SK-N-SH (cell line): ENCODE results near the gene LRMDA. TPM values are rescaled to one million over a fixed set of nuclear protein-coding genes. Genes with fewer than 3 reads are reported as not detected.

ENCODE experiments used
- CTCF ChIA-PET: fragments of 300-600, 350-600 bp; formaldehyde crosslinking; extraction: SDS; loops from one replicate; lab custom pipeline; 2021; lab: Yijun Ruan, JAX
- POLR2A ChIA-PET: fragments of 350-600 bp; sonication (Branson Sonifier 250); formaldehyde crosslinking; extraction: SDS; loops from one replicate; lab custom pipeline; 2020; ENCODE audit warnings: antibody characterized with exemption, inconsistent platforms; lab: Yijun Ruan, JAX
- DNase-seq: peaks from one replicate; pipeline ENCODE4 v3.0.0; 2012
- H2AFZ ChIP-seq: fragments of 200-600 bp; sonication (generic); 2 replicates; pipeline ENCODE4 v1.8.1; 2016; ENCODE audit warnings: antibody characterized with exemption, mild to moderate bottlenecking, low read depth
- H3F3A ChIP-seq: fragments of 200-600 bp; sonication (generic); replicated peaks from 2 replicates; pipeline ENCODE3; 2016; ENCODE audit warnings: antibody characterized with exemption, mild to moderate bottlenecking; ENCODE audit not compliant: insufficient read depth
- H3K27ac ChIP-seq, 2 experiments: fragments of 200-500 bp in 1 of 2; fragments of 200-600 bp in 1 of 2; sonication (Bioruptor generic) in 1 of 2; sonication (generic), shearing (Covaris generic) in 1 of 2; 2 replicates each; pipeline versions ENCODE4 v1.5.1 to v1.6.1; 2014 to 2016; ENCODE audit warnings: low read depth in 2 of 2, inconsistent platforms in 1 of 2, low read length in 1 of 2, mild to moderate bottlenecking in 1 of 2, mixed read lengths in 1 of 2
- H3K27me3 ChIP-seq: fragments of 200-600 bp; sonication (generic), shearing (Covaris generic); 2 replicates; pipeline ENCODE4 v1.6.1; 2016; ENCODE audit warnings: mixed run types; ENCODE audit not compliant: insufficient read depth
- H3K36me3 ChIP-seq, 2 experiments: fragments of 200-500 bp in 1 of 2; fragments of 200-600 bp in 1 of 2; sonication (Bioruptor generic) in 1 of 2; sonication (generic) in 1 of 2; replicated peaks in 1 of 2; 2 replicates each; pipeline versions ENCODE3 to v1.5.1; 2014 to 2016; ENCODE audit warnings: low read length in 1 of 2, mild to moderate bottlenecking in 1 of 2; ENCODE audit not compliant: insufficient read depth in 2 of 2, control insufficient read depth in 1 of 2
- H3K4me1 ChIP-seq, 2 experiments: fragments of 200-500 bp in 1 of 2; fragments of 200-600 bp in 1 of 2; sonication (Bioruptor generic) in 1 of 2; sonication (generic), shearing (Covaris generic) in 1 of 2; 2 replicates each; pipeline versions ENCODE4 v1.5.1 to v1.6.1; 2014 to 2016; ENCODE audit warnings: low read depth in 1 of 2, low read length in 1 of 2, mixed run types in 1 of 2; ENCODE audit not compliant: insufficient read depth in 2 of 2, control insufficient read depth in 1 of 2
- H3K4me2 ChIP-seq: fragments of 200-600 bp; sonication (generic), shearing (Covaris generic); 2 replicates; pipeline ENCODE4 v1.6.1; 2017; ENCODE audit warnings: mixed run types
- H3K4me3 ChIP-seq, 2 experiments: fragments of 200-500 bp in 1 of 2; fragments of 200-600 bp in 1 of 2; sonication (Bioruptor generic) in 1 of 2; sonication (generic), shearing (Covaris generic) in 1 of 2; 2 replicates each; pipeline versions ENCODE4 v1.5.1 to v1.8.1; 2014 to 2016; ENCODE audit warnings: low read depth in 2 of 2, inconsistent platforms in 1 of 2, low read length in 1 of 2, mild to moderate bottlenecking in 1 of 2, mixed read lengths in 1 of 2, moderate library complexity in 1 of 2
- H3K79me2 ChIP-seq: fragments of 200-600 bp; sonication (generic); 2 replicates; pipeline ENCODE4 v1.8.1; 2017; ENCODE audit warnings: mild to moderate bottlenecking; ENCODE audit not compliant: insufficient read depth
- H3K9ac ChIP-seq: fragments of 200-600 bp; sonication (generic); 2 replicates; pipeline ENCODE4 v1.6.1; 2017; ENCODE audit warnings: mixed run types
- H3K9me2 ChIP-seq: fragments of 200-600 bp; sonication (generic); 2 replicates; pipeline ENCODE4 v1.6.1; 2017; ENCODE audit warnings: mixed run types
- H3K9me3 ChIP-seq: fragments of 200-600 bp; sonication (generic); 2 replicates; pipeline ENCODE4 v1.6.1; 2017; ENCODE audit warnings: mixed run types, mild to moderate bottlenecking, moderate library complexity
- H4K20me1 ChIP-seq: fragments of 200-600 bp; sonication (generic); 2 replicates; pipeline ENCODE4 v1.6.1; 2017; ENCODE audit warnings: mild to moderate bottlenecking, mixed run types; ENCODE audit not compliant: insufficient read depth
- CHD2 ChIP-seq: fragments of 150-350 bp; IDR thresholded peaks from 2 replicates; pipeline ENCODE4 v1.6.1; 2018; ENCODE audit warnings: low read length; ENCODE audit not compliant: partially characterized antibody
- ELF1 ChIP-seq: IDR thresholded peaks from 2 replicates; pipeline ENCODE4 v1.4.0; 2012
- GABPA ChIP-seq: IDR thresholded peaks from 2 replicates; pipeline ENCODE4 v1.4.0; 2012; ENCODE audit warnings: low read depth, mild to moderate bottlenecking
- MXI1 ChIP-seq: IDR thresholded peaks from 2 replicates; pipeline ENCODE4 v1.6.1; 2012; ENCODE audit warnings: mild to moderate bottlenecking, low read depth, low read length, improper control_type of control experiment
- NRF1 ChIP-seq: IDR thresholded peaks from 2 replicates; pipeline ENCODE4 v1.6.1; 2012; ENCODE audit warnings: low read depth, mild to moderate bottlenecking, low read length
- RCOR1 ChIP-seq: fragments of 150-350 bp; IDR thresholded peaks from 2 replicates; pipeline ENCODE4 v1.6.1; 2017; ENCODE audit warnings: antibody characterized with exemption, low read length
- TAF1 ChIP-seq: IDR thresholded peaks from 2 replicates; pipeline ENCODE4 v1.6.1; 2012; ENCODE audit warnings: low read depth, mild to moderate bottlenecking, low read length, moderate library complexity, borderline replicate concordance
- TCF12 ChIP-seq: IDR thresholded peaks from 2 replicates; pipeline ENCODE4 v1.4.0; 2012
- TEAD4 ChIP-seq: IDR thresholded peaks from 2 replicates; pipeline ENCODE4 v1.4.0; 2012; ENCODE audit warnings: mild to moderate bottlenecking, borderline replicate concordance; ENCODE audit not compliant: insufficient read depth
- USF2 ChIP-seq: fragments of 150-350 bp; IDR thresholded peaks from 2 replicates; pipeline ENCODE4 v1.6.1; 2017; ENCODE audit warnings: antibody characterized with exemption, low read length, low read depth, borderline replicate concordance
- WGBS: methylation state at CpG from one replicate; pipeline ENCODE4 v1.1.6; 2017; ENCODE audit warnings: low lambda C conversion rate; 5-methylcytosine and 5-hydroxymethylcytosine counted together
- polyA plus RNA-seq, 3 experiments: library from polyadenylated mRNA; depleted of rRNA; stranded (reverse); fragments of >200 nt; gene quantifications; 2 replicates each; pipeline ENCODE4 v1.2.3, GENCODE V29; 2012
- TF ChIP-seq, protein P1 (sequence below): IDR thresholded peaks from 2 replicates; pipeline ENCODE4 v1.4.0; 2012; ENCODE audit warnings: low read depth, borderline replicate concordance
- TF ChIP-seq, protein P2 (sequence below): IDR thresholded peaks from 2 replicates; pipeline ENCODE4; 2012

Gene LRMDA
- polyA plus RNA-seq, 1 of the 3 experiments (the other 2 are of a cell fraction) = 0.95 TPM

DNA sequence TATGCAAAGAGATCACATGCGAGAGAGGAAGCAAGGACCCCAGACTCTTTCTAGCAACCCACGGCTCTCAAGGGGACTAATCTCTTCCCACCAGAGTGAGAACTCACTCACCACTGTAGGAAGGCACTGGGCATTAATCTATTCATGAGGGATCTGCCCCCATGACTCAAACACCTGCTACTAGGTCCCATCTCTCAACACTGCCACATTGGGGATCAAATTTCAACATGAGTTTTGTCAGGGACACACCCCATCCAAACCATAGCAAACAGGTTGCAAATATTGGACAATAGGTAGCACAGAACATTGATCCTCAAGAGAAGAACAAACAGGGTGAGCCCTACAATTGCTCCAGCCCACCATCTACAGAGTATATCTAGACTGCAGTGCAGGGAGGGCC, 740.6 kb downstream of the LRMDA start:
- H3K9me3 ChIP-seq = no peaks in the 10 kb centered on the region
- H4K20me1 ChIP-seq = no peaks in the 10 kb centered on the region
- no peaks in the 10 kb centered on the region for H3K27me3 ChIP-seq
- H3K9me2 ChIP-seq = no peaks in the 10 kb centered on the region
- H3K36me3 ChIP-seq = no peaks in the 10 kb centered on the region
- H3K79me2 ChIP-seq = no peaks in the 10 kb centered on the region
- H3K4me2 ChIP-seq = no peak overlapping the region
- no peak overlapping the region for H3K9ac ChIP-seq
- H3K27ac ChIP-seq = no peak overlapping the region
- peaks cover 0 to 3% of the 10 kb centered on the region in 2 experiments; a peak in 1 of 4 replicates for H3K4me1 ChIP-seq
- TF ChIP-seq MXI1 (no peak), TCF12 (no peak), RCOR1 (no peak)
- no peak for DNase-seq
- POLR2A ChIA-PET = no interaction called here
- 44% methylated on average over 2 of the region's 2 CpGs for WGBS
- CTCF ChIA-PET = interaction anchor here (1.6 kb wide), 1 partner anchor 137 kb away, joined by 3 read pairs; no protein-coding TSS in a partner anchor
- H3F3A ChIP-seq = no peaks in the 10 kb centered on the region
- H3K4me3 ChIP-seq = no peak overlapping the region
- H2AFZ ChIP-seq = no peak overlapping the region

DNA sequence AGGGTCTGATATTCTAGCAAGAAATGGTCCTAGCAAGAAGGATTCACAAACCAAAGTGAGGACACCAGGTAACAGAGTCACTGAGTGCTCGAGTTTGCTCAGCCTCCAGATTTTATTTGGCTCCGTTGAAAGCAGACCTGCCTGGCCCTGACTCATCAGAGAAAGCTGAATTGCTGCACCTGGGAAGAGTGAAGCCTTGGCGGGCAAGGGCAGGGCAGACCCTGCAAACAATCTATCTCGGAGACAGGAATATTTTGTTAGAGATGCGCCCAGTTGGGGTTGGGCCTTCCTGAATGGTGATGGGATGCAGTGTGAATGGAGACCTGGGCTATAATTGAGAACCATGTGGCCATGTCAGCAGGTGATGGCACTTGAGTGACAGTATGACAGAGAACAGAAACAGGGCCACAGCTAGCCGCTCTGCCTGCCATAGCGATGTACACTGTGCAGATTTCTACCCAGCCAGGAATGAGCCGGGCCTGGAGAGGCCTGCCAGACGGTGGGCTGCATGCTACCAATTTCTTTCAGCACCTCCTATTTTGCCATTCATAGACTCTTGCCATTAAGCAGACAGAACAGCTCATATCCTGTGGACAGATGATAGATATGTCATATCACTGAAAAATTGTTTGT, 744.2 kb downstream of the LRMDA start:
- POLR2A ChIA-PET = no interaction called here
- Histone ChIP-seq H3K79me2 (no peaks in the 10 kb centered on the region), H4K20me1 (no peaks in the 10 kb centered on the region), H3K27me3 (no peaks in the 10 kb centered on the region), H3K4me3 (no peak overlapping the region), H2AFZ (no peak overlapping the region), H3K9me2 (no peaks in the 10 kb centered on the region), H3K4me2 (no peak overlapping the region), H3K9me3 (no peaks in the 10 kb centered on the region), H3K4me1 (peaks cover 0 to 3% of the 10 kb centered on the region in 2 experiments; a peak in 1 of 4 replicates), H3K9ac (no peak overlapping the region), H3K27ac (no peak overlapping the region), H3F3A (no peaks in the 10 kb centered on the region), H3K36me3 (no peaks in the 10 kb centered on the region)
- WGBS = 84% methylated on average over 6 of the region's 9 CpGs
- DNase-seq = no peak
- CTCF ChIA-PET = interaction anchor here (1.3 kb wide), 1 partner anchor 12 kb away, joined by 4 read pairs; no protein-coding TSS in a partner anchor
- TF ChIP-seq, protein P1, sequence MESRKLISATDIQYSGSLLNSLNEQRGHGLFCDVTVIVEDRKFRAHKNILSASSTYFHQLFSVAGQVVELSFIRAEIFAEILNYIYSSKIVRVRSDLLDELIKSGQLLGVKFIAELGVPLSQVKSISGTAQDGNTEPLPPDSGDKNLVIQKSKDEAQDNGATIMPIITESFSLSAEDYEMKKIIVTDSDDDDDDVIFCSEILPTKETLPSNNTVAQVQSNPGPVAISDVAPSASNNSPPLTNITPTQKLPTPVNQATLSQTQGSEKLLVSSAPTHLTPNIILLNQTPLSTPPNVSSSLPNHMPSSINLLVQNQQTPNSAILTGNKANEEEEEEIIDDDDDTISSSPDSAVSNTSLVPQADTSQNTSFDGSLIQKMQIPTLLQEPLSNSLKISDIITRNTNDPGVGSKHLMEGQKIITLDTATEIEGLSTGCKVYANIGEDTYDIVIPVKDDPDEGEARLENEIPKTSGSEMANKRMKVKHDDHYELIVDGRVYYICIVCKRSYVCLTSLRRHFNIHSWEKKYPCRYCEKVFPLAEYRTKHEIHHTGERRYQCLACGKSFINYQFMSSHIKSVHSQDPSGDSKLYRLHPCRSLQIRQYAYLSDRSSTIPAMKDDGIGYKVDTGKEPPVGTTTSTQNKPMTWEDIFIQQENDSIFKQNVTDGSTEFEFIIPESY = no peak
- no peak for TF ChIP-seq TEAD4
- TF ChIP-seq ELF1 = no peak
- no peak for TF ChIP-seq NRF1
- TF ChIP-seq GABPA = no peak
- no peak for TF ChIP-seq CHD2
- no peak for TF ChIP-seq TAF1
- TF ChIP-seq USF2 = no peak
- TF ChIP-seq, protein P2, sequence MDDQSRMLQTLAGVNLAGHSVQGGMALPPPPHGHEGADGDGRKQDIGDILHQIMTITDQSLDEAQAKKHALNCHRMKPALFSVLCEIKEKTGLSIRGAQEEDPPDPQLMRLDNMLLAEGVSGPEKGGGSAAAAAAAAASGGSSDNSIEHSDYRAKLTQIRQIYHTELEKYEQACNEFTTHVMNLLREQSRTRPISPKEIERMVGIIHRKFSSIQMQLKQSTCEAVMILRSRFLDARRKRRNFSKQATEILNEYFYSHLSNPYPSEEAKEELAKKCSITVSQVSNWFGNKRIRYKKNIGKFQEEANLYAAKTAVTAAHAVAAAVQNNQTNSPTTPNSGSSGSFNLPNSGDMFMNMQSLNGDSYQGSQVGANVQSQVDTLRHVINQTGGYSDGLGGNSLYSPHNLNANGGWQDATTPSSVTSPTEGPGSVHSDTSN = no peak
